SK-N-SH treated with all-trans-retinoic acid at 6 μM for 48 hours (cell line): Measurements from ENCODE around the gene SH3RF1.

Source experiments
- ATAC-seq: fragments of 200-7000 bp; cut with Tn5 transposase; 3 replicates; pipeline ENCODE4 v1.9.1; 2020; ENCODE audit warnings: mild to moderate bottlenecking, moderate library complexity
- ARNTL ChIP-seq: fragments of 450-650 bp; formaldehyde crosslinking; IDR thresholded peaks from 2 replicates; pipeline ENCODE4 v1.5.0; 2020; ENCODE audit warnings: low read depth, mild to moderate bottlenecking, moderate library complexity, borderline replicate concordance
- BACH2 ChIP-seq: fragments of 250-450 bp; sonication (Bioruptor Pico); IDR thresholded peaks from 2 replicates; pipeline ENCODE4 v1.9.0; 2021; ENCODE audit warnings: mild to moderate bottlenecking, borderline replicate concordance
- CSDC2 ChIP-seq: fragments of 250-450 bp; sonication (Bioruptor Pico); IDR thresholded peaks from 2 replicates; pipeline ENCODE4 v1.5.0; 2020; ENCODE audit warnings: mild to moderate bottlenecking, moderate library complexity
- ESRRG ChIP-seq: fragments of 250-450 bp; sonication (Bioruptor Pico); IDR thresholded peaks from 2 replicates; pipeline ENCODE4 v1.6.1; 2021; ENCODE audit warnings: mild to moderate bottlenecking
- GLIS3 ChIP-seq: fragments of 250-450 bp; sonication (Bioruptor Pico); IDR thresholded peaks from 2 replicates; pipeline ENCODE4 v1.5.0; 2020; ENCODE audit warnings: mild to moderate bottlenecking, moderate library complexity
- ISL1 ChIP-seq: fragments of 250-450 bp; sonication (Bioruptor Pico); IDR thresholded peaks from 2 replicates; pipeline ENCODE4 v2.1.2; 2022; ENCODE audit warnings: mild to moderate bottlenecking, moderate library complexity
- OSR1 ChIP-seq: fragments of 250-450 bp; sonication (Bioruptor Pico); IDR thresholded peaks from 2 replicates; pipeline ENCODE4 v1.8.0; 2022; ENCODE audit warnings: moderate library complexity, mild to moderate bottlenecking, inconsistent platforms
- PPARA ChIP-seq: fragments of 250-450 bp; sonication (Bioruptor Pico); IDR thresholded peaks from 2 replicates; pipeline ENCODE4 v1.5.0; 2020; ENCODE audit warnings: mild to moderate bottlenecking, borderline replicate concordance
- RARB ChIP-seq: fragments of 250-450 bp; sonication (Bioruptor Pico); IDR thresholded peaks from 2 replicates; pipeline ENCODE4 v1.8.0; 2021; ENCODE audit warnings: mild to moderate bottlenecking, moderate library complexity
- SNAI2 ChIP-seq: fragments of 250-450 bp; sonication (Bioruptor Pico); IDR thresholded peaks from 2 replicates; pipeline ENCODE4 v1.5.0; 2020; ENCODE audit warnings: mild to moderate bottlenecking, moderate library complexity
- TCF4 ChIP-seq: fragments of 250-450 bp; sonication (Bioruptor Pico); IDR thresholded peaks from 2 replicates; pipeline ENCODE4 v1.8.0; 2021; ENCODE audit warnings: mild to moderate bottlenecking, moderate library complexity, borderline replicate concordance
- ZC3H10 ChIP-seq: fragments of 250-450 bp; sonication (Bioruptor Pico); IDR thresholded peaks from 2 replicates; pipeline ENCODE4 v1.5.1; 2021; ENCODE audit warnings: mild to moderate bottlenecking, moderate library complexity
- ZFP3 ChIP-seq: fragments of 250-450 bp; sonication (Bioruptor Pico); IDR thresholded peaks from 2 replicates; pipeline ENCODE4 v1.5.0; 2020; ENCODE audit warnings: mild to moderate bottlenecking, moderate library complexity
- ZFP30 ChIP-seq: fragments of 450-650 bp; formaldehyde crosslinking; IDR thresholded peaks from 2 replicates; pipeline ENCODE4 v1.5.0; 2022; ENCODE audit warnings: mild to moderate bottlenecking, moderate library complexity
- ZNF565 ChIP-seq: fragments of 450-650 bp; formaldehyde crosslinking; conservative IDR thresholded peaks from 2 replicates; pipeline ENCODE4 v1.5.0; 2020; ENCODE audit warnings: low read depth, mild to moderate bottlenecking, moderate library complexity
- ZNF70 ChIP-seq: fragments of 450-650 bp; formaldehyde crosslinking; IDR thresholded peaks from 2 replicates; pipeline ENCODE4 v1.5.0; 2020; ENCODE audit warnings: mild to moderate bottlenecking, moderate library complexity
- ZNF8 ChIP-seq: fragments of 450-650 bp; formaldehyde crosslinking; IDR thresholded peaks from 2 replicates; pipeline ENCODE4 v1.5.0; 2020; ENCODE audit warnings: mild to moderate bottlenecking, moderate library complexity
- TF ChIP-seq, protein P1 (sequence below): fragments of 250-450 bp; sonication (Bioruptor Pico); IDR thresholded peaks from 2 replicates; pipeline ENCODE4 v1.8.0; 2020; ENCODE audit warnings: mild to moderate bottlenecking, moderate library complexity, borderline replicate concordance
- TF ChIP-seq, protein P2 (sequence below): fragments of 250-450 bp; sonication (Bioruptor Pico); IDR thresholded peaks from 2 replicates; pipeline ENCODE4 v1.5.0; 2020; ENCODE audit warnings: mild to moderate bottlenecking, moderate library complexity
- TF ChIP-seq, protein P3 (sequence below): fragments of 250-450 bp; sonication (Bioruptor Pico); IDR thresholded peaks from 2 replicates; pipeline ENCODE4 v1.5.1; 2021; ENCODE audit warnings: mild to moderate bottlenecking, moderate library complexity
- TF ChIP-seq, protein P4 (sequence below): fragments of 250-450 bp; sonication (Bioruptor Pico); IDR thresholded peaks from 2 replicates; pipeline ENCODE4 v1.5.1; 2020; ENCODE audit warnings: low read depth, mild to moderate bottlenecking, moderate library complexity
- TF ChIP-seq, protein P5 (sequence below): fragments of 250-450 bp; sonication (Bioruptor Pico); IDR thresholded peaks from 2 replicates; pipeline ENCODE4 v1.8.0; 2021; ENCODE audit warnings: low read depth, mild to moderate bottlenecking, moderate library complexity, borderline replicate concordance

Gene SH3RF1

DNA sequence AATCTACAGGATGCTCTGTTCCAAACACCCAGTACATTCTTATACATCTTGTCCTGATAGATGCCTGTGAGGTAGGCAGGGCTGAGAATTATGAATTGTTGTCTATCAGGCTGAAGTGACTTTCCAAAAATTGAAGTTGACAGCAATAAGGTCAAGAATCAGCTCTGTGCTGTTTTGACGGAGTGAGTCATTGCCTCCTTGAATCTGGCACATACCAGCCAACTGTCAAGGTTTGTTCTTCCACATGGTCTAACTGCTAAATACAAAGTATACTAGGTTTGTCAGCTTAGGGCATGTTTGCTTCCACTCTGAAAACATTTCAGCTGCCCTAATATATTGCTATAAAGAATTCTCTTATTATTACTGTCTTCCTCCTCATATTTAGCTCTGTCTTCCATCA is 32.3 kb downstream of the SH3RF1 start:
- TF ChIP-seq ISL1 (CRISPR knock-in tag): peak; percentile 74
- TF ChIP-seq ZC3H10 (CRISPR knock-in tag): 0 out of 2 replicates have a peak, but pooled peaks have one; percentile 24
- no peak for TF ChIP-seq CSDC2
- ATAC-seq: peak; percentile 92

DNA sequence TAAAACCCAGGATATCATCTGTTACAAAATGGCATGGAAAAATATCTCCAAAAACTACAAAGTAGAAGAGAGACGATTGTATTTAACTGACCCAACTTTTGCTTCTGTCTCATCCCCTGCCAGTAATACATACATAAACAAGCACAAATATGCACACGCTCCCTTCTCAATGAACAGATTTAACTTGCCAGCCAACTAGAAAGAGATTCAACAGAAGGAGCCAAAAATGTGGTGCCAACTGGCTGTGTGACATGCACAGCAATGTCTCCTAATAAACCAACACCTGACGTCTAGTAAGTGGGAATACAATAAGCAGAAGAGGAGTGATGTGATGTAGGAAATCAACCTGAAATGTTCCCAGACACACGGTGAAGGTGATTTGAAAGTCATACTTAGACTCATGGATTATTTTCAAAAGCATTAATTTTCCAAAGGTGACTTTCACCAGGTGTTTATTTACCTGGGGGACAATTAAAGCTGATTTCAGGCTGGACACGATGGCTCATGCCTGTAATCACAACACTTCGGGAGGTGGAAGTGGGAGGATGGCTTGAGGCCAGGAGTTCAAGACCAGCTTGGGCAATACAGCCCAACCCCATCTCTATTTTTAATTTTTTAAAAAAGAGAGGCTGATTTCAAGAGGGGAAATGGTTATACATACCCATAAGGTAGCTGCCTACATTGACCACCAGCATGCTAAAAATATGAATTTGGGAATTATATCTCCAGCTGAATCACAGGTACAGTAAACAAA is 33.7 kb downstream of the SH3RF1 start:
- ATAC-seq: no peak
- TF ChIP-seq OSR1 (CRISPR knock-in tag) (no peak), TCF4 (CRISPR knock-in tag) (no peak), PPARA (no peak), ZC3H10 (CRISPR knock-in tag) (no peak), GLIS3 (CRISPR knock-in tag) (no peak), BACH2 (CRISPR knock-in tag) (no peak), ZFP30 (CRISPR knock-in tag) (no peak), ZNF70 (no peak), ARNTL (CRISPR knock-in tag) (no peak), ZNF565 (CRISPR knock-in tag) (no peak), ZFP3 (CRISPR knock-in tag) (no peak)
- TF ChIP-seq, protein P1, sequence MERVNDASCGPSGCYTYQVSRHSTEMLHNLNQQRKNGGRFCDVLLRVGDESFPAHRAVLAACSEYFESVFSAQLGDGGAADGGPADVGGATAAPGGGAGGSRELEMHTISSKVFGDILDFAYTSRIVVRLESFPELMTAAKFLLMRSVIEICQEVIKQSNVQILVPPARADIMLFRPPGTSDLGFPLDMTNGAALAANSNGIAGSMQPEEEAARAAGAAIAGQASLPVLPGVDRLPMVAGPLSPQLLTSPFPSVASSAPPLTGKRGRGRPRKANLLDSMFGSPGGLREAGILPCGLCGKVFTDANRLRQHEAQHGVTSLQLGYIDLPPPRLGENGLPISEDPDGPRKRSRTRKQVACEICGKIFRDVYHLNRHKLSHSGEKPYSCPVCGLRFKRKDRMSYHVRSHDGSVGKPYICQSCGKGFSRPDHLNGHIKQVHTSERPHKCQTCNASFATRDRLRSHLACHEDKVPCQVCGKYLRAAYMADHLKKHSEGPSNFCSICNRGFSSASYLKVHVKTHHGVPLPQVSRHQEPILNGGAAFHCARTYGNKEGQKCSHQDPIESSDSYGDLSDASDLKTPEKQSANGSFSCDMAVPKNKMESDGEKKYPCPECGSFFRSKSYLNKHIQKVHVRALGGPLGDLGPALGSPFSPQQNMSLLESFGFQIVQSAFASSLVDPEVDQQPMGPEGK: no peak
- TF ChIP-seq, protein P2, sequence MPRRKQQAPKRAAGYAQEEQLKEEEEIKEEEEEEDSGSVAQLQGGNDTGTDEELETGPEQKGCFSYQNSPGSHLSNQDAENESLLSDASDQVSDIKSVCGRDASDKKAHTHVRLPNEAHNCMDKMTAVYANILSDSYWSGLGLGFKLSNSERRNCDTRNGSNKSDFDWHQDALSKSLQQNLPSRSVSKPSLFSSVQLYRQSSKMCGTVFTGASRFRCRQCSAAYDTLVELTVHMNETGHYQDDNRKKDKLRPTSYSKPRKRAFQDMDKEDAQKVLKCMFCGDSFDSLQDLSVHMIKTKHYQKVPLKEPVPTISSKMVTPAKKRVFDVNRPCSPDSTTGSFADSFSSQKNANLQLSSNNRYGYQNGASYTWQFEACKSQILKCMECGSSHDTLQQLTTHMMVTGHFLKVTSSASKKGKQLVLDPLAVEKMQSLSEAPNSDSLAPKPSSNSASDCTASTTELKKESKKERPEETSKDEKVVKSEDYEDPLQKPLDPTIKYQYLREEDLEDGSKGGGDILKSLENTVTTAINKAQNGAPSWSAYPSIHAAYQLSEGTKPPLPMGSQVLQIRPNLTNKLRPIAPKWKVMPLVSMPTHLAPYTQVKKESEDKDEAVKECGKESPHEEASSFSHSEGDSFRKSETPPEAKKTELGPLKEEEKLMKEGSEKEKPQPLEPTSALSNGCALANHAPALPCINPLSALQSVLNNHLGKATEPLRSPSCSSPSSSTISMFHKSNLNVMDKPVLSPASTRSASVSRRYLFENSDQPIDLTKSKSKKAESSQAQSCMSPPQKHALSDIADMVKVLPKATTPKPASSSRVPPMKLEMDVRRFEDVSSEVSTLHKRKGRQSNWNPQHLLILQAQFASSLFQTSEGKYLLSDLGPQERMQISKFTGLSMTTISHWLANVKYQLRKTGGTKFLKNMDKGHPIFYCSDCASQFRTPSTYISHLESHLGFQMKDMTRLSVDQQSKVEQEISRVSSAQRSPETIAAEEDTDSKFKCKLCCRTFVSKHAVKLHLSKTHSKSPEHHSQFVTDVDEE (CRISPR knock-in tag): no peak
- TF ChIP-seq, protein P3, sequence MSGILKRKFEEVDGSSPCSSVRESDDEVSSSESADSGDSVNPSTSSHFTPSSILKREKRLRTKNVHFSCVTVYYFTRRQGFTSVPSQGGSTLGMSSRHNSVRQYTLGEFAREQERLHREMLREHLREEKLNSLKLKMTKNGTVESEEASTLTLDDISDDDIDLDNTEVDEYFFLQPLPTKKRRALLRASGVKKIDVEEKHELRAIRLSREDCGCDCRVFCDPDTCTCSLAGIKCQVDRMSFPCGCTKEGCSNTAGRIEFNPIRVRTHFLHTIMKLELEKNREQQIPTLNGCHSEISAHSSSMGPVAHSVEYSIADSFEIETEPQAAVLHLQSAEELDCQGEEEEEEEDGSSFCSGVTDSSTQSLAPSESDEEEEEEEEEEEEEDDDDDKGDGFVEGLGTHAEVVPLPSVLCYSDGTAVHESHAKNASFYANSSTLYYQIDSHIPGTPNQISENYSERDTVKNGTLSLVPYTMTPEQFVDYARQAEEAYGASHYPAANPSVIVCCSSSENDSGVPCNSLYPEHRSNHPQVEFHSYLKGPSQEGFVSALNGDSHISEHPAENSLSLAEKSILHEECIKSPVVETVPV (CRISPR knock-in tag): no peak
- TF ChIP-seq, protein P4, sequence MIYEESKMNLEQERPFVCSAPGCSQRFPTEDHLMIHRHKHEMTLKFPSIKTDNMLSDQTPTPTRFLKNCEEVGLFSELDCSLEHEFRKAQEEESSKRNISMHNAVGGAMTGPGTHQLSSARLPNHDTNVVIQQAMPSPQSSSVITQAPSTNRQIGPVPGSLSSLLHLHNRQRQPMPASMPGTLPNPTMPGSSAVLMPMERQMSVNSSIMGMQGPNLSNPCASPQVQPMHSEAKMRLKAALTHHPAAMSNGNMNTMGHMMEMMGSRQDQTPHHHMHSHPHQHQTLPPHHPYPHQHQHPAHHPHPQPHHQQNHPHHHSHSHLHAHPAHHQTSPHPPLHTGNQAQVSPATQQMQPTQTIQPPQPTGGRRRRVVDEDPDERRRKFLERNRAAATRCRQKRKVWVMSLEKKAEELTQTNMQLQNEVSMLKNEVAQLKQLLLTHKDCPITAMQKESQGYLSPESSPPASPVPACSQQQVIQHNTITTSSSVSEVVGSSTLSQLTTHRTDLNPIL: no peak

DNA sequence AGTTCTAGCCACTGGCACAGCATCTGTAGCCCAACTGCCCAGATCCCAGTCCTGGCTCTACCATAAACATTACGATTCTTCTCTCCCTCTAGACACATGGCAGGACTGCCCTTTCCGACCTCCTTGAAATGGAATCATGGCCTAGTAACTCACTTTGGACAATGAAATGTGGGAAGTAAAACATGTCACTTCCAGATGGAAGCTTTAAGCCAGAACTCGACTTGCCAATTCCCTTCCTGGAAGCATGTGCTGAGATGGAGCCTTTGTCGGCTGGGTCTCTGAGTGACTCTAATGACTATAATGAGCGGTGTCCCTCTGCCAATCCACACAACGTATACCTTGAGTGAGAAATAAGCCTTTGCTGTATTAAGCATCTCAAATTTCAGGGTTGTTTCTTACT is 34.7 kb downstream of the SH3RF1 start:
- ATAC-seq: no peak
- TF ChIP-seq ARNTL (CRISPR knock-in tag) (no peak), RARB (CRISPR knock-in tag) (no peak), ZNF70 (no peak), ZFP30 (CRISPR knock-in tag) (no peak), GLIS3 (CRISPR knock-in tag) (no peak), ZC3H10 (CRISPR knock-in tag) (no peak), CSDC2 (no peak), ZNF8 (no peak), BACH2 (CRISPR knock-in tag) (no peak), SNAI2 (CRISPR knock-in tag) (no peak), ESRRG (CRISPR knock-in tag) (no peak)
- TF ChIP-seq, protein P5, sequence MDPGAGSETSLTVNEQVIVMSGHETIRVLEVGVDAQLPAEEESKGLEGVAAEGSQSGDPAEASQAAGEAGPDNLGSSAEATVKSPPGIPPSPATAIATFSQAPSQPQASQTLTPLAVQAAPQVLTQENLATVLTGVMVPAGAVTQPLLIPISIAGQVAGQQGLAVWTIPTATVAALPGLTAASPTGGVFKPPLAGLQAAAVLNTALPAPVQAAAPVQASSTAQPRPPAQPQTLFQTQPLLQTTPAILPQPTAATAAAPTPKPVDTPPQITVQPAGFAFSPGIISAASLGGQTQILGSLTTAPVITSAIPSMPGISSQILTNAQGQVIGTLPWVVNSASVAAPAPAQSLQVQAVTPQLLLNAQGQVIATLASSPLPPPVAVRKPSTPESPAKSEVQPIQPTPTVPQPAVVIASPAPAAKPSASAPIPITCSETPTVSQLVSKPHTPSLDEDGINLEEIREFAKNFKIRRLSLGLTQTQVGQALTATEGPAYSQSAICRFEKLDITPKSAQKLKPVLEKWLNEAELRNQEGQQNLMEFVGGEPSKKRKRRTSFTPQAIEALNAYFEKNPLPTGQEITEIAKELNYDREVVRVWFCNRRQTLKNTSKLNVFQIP: no peak
- TF ChIP-seq, protein P4: no peak
- TF ChIP-seq, protein P1: no peak
- TF ChIP-seq, protein P2 (CRISPR knock-in tag): no peak
